Cerebellar nuclear complex (tissue), 1 donor: Measurements from ENCODE around the gene DOCK1.

ENCODE experiments used
- DNase-seq, 2 experiments: peaks; one replicate each; lab custom pipeline; 2025; lab: John Stamatoyannopoulos, UW

DOCK1 gene

DNA sequence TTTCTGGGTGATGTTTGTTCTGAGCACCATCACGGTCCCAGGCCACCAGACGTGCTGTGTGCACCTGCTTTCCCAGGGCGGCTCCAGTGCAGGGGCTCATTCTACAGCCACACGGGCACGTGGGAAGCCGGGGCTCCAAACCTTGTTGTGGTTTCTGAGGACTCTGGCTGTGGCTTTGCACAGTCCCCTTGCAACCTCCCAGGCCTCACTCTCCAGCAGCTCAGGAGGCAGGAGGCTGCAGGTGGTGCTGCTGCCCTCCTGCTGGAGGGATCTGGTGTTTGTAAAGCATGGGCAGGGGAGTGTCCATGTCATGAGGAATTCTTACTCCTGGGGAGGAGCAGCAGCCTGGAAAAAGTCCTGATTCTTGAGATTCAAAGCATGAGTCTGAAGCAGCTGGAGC is 236.9 kb downstream of the DOCK1 start:
- DNase-seq: no peak

DNA sequence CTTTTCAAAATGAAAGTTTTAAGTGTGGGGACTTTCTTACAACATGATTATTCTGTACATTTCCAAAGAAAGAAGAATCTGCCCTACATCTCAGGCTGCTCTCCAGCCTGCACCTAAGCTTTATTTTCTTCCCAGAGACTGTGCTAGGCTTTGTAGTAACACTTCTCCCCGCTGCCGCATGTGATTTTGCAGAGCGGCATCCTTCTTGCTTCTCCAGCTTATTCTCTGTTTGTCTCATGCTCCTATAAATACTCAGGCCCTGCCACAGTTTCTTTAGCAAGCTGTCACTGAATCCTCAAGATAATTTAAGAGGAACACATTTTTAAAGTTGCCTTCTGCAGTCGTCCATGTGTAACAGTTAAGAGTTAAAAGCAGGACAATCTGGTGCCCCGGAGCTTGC is 237.6 kb downstream of the DOCK1 start:
- no peak for DNase-seq

DNA sequence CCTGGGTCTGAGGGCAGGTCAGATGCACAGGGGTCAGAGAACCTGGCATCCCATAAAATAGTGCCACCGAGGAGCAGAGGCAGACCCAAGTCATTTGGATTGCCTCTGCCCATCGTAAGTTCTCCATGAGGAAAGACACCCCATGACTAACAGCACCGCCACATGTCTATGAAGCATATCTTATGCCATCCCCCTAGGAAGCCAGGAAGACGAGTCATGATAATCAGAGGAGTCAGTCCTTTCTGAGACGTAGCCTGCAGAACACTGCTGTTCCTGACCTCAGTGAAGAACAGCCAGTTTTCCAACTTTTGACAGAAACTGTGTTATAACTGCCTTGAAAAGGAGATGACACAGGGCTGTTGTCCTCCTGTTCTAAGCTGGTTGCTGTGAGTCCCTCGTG is 239.9 kb downstream of the DOCK1 start:
- DNase-seq: no peak

DNA sequence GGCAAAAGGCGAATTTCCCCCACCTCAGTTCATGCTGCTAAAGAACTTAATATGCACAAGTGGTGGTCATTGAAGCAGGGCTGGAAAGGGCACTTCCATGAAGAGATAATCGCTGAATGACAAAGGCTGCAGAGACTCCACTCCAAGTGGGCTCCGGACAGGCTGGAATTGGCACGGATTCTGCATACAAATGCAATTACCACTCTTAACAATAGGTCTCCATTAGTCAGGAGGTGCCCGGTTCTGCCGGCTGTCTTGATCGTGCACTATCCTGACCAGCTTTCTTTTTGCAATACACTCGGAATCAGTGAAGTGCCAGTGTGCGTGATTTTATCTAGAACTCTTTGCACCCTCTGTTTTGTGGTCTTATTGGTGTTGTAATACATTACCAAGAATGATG is 241.4 kb downstream of the DOCK1 start:
- no peak for DNase-seq

DNA sequence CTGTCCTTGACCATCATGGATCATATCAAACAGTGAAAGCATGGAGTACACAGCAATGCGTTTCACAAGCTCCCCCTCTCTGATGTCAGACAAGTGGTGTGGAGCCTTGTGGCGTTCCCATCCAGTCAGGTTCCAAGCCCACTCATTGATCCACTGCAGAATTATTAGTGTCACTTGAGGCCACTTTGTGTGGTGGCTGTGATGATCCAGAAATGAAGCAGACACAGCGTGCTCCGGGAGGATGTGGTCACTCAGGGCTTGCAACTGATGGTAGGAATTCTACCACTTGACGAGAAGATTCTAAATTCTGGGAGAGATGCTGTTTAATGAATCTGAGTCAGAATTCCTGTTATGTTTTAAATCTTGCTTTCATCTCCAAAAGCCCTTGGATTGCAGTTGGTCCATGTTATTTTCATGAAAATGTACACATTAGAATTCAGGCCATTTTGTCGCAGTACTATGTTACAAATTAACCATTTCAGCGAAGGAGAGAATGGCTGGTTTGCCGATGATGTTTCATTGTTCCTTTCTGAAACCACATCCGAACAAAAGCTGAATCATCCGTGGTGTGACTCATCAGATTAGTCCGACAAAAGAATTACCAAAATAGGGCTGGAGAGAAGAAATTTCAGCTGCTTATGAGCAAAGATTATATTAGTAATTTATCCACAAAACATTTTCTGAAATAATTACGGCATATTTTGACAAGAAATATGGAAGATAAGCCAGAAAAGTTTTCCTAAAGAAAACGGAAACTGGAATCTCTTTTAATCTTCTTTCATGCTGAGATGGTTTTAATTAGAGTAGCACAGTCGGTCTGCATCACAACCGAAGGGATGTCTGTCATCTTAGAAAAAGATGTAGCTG is 243.1 kb downstream of the DOCK1 start:
- no peak for DNase-seq

DNA sequence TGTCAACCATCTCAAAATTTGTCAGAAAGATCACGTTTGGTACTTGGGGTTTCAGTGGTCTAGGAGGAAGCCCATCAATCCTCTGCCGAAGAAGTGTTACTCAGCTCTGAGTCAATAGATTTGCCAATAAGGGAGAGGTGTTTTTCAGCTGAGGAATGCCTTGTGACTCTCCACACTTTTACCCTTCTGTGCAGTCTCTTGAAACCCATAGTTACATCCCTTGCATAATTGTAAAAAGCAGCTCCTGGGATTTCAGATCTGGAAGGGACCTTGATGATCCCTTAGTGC is 243.6 kb downstream of the DOCK1 start:
- DNase-seq: no peak

DNA sequence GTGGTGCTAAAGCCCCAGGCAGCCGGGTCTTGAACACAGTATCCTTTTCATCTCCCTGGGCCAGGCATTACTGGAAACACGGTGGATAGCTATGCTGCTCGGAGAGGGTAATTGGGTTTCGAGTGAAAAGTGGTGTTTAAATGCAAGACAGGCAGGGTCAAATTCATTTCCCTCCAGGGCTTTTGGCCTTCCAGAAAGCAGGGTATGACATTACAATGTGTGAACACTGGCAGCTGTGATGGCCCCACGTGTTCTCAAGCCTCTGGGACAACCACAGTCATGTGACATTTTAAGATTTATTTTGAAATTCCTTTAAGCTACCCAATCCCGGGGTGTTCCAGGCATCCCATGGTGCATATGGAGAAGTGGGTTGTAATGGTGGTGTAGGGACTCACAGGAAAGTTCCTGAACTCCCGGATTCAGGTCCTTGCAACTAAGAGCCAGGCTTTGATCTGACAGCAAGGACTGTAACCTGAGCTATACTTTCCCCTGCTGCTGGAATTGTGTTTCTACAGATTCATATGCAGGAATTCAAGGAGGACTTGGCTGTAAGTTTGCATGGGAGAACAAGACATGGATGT is 244.4 kb downstream of the DOCK1 start:
- no peak for DNase-seq

DNA sequence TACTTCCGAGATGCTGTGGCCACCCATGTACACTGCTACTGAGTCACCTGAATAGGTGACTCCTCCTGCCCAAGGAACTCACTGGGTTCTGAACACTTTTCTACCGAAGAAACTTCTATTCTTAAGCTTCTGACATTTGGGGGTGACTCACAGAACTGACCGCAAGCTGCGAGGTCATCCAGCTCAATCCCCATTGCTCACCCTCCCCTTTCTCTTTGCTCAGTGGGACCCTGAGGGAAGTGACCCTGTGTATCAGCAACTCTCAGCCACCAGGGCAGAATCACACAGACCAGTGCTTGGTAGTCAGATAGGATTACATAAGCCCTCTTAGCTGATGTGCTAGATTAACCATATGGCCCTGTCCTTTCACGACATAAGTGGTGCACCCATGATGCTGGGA is 244.9 kb downstream of the DOCK1 start:
- no peak for DNase-seq

DNA sequence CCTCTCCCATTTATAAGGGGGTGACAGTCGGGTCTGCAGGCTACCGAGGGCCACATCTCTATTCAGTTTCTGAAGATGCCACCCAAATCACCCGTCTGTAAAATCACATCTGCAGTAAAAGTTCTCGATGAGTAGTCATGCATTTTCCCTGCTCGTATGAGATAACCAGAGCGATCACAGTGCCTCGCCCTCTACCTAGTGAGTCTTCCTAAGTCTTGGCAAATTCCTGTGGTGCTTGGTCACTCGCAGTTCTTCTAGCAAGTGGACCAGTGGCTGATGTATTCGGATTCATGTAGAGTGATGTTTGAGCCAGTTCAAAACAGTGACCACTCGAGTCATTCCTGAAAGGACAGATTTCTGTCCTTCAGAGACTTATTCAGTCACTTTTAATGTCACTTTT is 246.3 kb downstream of the DOCK1 start:
- no peak for DNase-seq

DNA sequence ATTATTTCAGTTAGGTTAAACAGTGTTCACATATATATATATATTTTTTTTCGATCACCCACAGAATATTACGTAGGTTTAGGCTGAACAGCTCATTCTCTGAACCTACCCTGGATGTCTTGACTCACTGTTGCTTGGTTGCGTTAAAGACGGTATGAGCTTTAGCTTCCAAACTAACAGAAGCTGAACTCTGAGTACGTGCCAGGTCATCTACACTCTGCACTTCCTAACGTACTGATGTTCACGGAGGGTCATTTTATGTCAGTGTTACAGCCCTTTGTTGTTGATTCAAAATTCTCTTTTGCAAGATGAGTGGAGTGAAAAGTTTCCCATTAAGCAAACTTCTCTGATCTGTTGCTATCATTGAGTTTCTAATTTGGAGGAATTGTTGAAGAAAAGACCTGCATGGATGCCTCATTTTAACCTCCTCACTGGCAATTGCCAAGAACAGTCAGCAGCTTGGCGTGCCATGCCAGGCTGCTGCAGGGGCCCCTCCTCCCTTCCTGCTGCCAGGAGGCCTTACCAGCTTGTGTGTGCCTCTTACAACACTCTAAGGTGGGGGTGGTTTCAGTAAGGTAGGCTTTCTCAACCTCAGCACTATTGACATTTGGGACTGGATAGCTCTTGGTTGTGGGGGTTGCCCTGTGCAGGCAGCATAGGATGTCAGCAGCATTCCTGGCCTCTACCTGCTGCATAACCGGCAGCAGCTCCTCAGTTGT is 246.9 kb downstream of the DOCK1 start:
- DNase-seq: no peak

DNA sequence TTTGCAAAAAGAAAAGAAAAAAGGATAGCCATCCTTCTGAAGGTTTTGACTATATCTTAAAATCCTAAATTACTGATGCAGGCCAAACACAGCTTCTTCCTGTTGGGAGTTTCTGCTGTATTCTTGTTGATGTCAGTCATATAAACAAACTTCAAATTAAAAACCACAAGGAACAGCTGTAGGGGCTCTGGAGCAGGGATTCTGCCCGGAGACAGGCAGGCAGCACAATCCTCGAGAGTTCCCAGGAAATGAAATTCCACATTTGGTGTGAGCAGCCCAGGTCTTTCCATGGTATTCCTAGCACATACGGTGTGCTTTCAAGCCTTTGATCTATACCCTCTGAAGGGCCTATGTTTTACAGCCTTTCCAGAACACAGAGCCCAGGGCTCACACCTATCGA is 248.0 kb downstream of the DOCK1 start:
- no peak for DNase-seq

DNA sequence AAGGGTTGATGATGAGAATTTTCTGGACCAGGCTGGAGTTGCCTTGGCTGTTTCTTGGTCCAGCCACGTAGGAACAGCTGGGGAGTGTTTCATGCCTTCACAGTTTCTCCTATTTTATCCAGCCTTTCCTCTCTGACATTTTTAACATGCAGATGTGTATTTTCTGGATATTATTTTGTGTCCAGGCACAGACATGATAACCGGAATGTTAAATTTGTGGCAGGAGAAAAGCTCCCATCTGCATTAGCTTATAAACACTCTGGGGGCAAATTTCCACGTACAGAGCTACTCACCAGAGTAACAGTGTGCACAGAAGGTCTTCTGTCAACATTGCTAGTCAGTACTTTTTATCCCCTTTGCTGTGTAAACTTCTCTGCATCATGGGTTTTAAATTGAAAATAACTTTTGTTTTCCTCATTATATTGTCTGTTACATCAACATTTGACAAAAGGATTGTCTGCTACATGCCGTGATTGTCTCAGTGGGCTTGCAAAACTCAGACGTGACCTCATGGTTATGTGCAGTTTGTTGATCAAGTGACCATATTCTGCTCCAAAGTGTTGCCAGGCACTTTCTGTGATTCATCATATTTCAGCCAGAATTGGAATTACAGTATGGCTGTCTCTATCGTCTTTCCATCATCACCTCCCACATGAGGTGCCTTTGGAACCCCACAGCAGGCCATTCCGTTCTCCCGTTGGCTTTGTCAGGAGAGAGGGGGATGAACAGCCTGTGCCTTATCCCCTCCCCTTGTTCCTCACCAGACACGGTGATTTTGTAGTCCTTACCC is 249.8 kb downstream of the DOCK1 start:
- DNase-seq: no peak

DNA sequence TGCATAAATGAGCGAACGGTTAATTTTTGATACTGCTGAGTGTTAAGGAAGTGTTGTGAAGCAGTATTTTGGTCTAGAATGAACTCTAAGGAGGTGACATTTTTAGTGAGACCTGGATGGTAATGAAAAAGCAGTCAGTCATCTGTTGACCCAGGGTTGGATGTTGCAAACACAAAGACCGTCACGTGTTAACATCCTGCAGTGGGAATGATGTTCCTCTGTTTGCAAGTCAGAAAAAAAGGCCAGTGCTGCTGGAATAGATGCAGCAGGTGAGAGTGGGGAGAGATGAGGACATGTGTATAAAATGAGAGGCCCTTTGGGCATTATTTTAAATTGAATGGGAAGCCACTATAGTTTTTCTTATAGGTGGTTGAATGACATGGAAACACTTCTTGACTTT is 251.9 kb downstream of the DOCK1 start:
- no peak for DNase-seq

DNA sequence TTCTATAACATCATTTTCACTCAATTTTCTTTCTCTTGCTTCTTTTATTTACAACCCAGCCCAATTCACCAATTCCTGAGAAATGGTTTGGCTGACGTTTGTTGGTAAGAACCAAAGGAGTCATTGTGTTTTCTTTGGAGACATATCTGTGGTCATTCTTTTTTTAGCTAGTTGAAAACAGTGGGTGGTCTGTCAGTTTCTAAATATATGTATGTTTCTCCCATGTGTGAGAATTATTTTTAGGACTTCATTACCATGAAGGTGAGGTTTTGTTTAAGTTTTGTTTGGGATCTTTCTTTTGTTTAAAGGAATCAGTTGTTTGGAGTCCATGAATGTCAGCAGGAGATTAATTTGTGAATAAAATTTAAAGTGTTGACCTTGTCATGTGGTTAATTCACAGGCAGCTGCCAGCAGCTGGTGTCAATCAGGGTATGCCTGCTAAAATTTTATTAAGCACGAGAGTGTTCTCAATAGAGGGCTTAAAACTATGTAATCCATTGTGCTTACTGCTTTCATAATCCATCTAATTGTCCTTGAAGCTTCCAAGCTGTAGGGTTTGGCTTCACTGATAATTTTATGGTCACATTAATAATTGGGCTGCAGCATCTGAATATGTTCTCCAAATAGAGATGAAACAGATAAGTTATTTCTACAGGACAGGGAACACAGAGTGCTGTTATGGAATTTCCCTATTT is 252.4 kb downstream of the DOCK1 start:
- no peak for DNase-seq

DNA sequence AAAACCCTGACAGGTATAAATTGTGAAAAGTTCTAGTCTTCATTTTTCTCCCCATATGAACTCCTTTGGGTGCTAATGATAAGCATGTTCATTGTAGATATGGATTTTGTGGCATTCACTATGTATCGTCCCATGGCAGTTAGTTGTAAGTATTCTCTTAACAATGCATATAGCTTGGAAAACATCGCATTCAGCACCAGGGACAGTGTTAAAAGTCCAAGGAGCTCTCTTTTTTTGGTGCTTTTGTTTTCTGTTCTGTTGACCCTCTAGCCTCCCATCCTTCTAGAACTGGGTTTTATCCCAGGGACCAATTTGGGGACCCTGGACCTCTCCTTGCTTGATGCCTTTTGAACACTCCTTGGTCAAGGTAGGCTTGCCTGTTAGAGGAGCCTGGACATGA is 253.4 kb downstream of the DOCK1 start:
- no peak for DNase-seq

DNA sequence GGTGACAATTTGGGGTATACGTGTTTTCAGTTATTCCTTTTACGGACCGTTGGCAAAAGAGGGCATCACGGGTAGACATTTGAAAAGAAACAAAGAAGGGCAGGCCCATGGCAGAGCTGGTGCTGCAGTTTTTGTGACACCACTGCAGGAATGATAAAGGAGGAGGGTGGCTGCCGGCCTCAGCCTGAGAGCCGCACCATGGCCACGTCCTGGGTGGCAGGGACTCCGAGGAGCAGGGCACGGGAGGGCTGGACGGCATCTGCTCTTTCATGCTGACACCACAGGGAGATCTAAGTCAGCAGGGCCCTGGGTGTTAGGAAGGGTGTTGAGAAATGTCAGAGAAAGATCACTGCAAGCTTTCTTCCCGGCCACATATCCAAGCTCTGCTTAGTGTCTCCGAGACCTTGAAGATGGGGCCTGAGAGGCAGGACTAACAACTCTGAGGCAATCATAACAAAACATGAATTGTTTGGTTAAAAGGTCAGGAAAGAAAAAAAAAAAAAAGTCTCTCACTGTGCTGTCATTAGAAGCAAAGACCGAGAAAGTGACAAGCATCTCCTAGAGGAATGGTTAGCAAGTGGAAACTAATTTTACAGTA is 254.5 kb downstream of the DOCK1 start:
- no peak for DNase-seq

DNA sequence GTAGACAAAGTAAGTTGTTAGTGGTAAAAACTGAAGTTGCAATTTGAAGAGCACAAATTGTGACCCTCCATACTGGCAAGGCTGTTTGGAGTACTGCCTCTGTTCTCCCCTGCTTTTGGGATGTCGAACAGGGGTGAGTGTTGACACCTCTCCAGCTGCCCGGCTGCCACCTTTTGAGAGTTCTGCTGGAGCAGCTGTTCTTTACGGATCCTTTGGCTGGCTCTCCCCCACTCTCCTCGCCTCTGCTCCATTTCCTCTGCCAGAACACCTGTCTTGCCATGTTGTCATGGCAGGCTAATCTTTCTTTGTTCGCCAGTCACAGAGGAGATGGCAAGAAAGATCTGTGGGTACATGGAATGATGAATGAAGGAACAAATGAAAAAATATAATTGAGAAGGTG is 256.3 kb downstream of the DOCK1 start:
- no peak for DNase-seq

DNA sequence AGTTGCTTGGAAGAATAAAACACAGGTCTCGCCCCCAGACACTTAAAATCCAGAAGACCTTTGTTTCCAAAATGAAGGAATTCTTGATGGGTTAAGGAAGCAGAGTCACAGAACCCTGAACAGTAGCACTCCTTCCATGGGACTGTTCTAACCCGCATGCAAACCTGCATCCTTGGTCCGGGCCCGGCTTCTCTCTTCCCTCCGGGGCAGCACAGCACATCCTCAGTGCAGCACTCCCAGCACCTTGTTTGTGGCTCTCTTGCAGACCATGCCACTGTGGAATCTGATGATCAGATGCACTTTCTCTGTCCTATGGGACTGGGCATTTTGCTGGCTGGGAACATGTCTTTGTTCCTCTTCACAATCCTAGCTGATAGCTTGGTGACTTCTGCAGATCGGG is 257.6 kb downstream of the DOCK1 start:
- DNase-seq: no peak

DNA sequence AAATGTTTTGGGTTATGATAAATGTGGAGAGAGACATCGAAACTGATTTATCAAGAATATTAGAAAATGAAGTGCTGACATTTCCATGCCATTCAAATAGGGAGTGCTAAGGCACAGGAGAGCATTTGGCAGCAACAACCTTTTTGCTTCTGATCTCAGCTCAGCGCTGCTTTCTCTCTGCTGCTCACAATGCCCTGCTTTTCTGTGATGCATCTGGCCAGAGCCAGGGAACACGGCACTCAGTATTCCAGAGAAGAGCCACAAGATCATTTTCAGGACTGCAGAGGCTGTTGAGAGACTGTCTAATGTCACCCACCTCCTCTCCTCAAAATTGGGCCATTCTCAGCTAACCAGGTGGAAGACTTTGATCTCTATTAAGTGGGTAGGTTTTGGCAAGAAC is 263.0 kb downstream of the DOCK1 start:
- DNase-seq: no peak

DNA sequence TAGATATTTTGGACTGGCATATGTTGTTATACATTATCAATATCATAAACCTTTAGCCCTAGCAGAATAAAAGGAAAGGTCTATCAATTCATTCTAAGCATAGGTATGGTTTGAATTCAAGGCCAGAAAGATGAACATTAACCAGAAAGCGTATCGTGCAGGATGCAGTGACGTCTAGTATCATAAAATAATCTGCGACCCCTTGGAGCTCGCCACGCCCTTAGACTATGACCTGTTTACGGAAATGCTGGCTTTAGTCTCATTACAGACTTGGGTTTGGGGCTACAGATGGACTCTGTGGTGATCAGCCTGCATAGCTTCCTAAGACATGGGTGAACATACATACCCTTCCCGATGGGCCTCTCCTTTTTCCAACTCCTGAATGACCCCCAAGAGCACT is 269.6 kb downstream of the DOCK1 start:
- DNase-seq: no peak

DNA sequence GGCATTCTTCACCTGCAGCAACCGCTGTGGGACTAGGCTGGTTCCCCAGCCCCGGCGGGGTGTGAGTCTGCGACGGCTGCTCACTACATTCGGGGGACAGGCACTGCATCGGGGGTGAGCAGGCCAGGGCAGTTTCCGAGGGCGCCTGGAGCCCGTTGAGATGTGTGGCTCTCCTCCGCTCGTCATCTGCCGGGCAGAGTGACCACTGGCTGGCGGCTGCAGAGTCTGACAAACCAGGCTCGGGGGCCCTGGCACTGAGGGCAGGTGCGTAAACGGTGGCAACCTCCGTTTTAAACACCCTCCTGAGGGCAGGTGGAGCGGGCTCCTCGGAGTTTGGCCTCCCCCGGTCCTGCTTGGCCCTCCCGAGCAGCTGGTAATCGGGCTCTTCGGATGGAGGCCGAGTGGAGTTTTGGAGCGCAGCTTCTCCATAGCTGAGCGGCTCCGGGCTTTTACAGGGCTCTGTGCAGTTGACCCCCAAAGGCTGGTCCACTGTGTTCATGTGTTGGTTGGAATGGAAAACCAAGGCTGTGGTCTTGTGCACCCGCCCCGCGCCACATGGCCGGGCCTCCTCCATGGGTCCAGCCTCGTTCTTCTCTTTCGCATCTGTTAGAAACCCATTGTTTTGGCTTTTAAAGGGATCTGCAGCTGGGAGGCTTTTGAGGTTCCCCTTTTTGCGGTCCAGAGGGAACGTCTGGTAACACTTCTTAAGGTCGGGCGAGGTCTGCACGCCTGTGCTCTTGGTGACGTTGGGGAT is 270.3 kb downstream of the DOCK1 start:
- DNase-seq: no peak
